CD4-positive, alpha-beta T cell (primary cell): Measurements from ENCODE around the gene INSRR. TPM values are rescaled to one million over a fixed set of nuclear protein-coding genes. Genes with fewer than 3 reads are reported as not detected.

Experiments
- ATAC-seq: fragments of 200-7000 bp; cut with Tn5 transposase; one replicate; pipeline ENCODE4 v1.10.0; 2022; ENCODE audit warnings: mild to moderate bottlenecking; ENCODE audit not compliant: poor library complexity
- CTCF ChIA-PET: fragments of 350-600 bp; sonication (Branson Sonifier 250); formaldehyde crosslinking; loops from one replicate; lab custom pipeline; 2021; ENCODE audit warnings: antibody characterized with exemption, inconsistent platforms; lab: Charles Lee
- POLR2A ChIA-PET: fragments of 350-600 bp; sonication (Branson Sonifier 250); formaldehyde crosslinking; loops from one replicate; lab custom pipeline; 2021; ENCODE audit warnings: antibody characterized with exemption, inconsistent platforms; lab: Charles Lee
- DNase-seq, 14 experiments: peaks; one replicate each; pipeline ENCODE4 v3.0.0-alpha.2; 2013 to 2020; ENCODE audit warnings: mixed read lengths in 2 of 14
- H3K27ac ChIP-seq, 2 donors: one replicate each; pipeline versions ENCODE4 v1.5.1 to v1.7.0; 2013; ENCODE audit warnings: low read length in 2 of 2, low read depth in 1 of 2, mild to moderate bottlenecking in 1 of 2
- H3K27me3 ChIP-seq, 2 experiments: 1 replicate in 1 of 2; 2 replicates in 1 of 2; pipeline versions ENCODE4 v1.6.1 to v1.7.0; 2013; ENCODE audit warnings: low read length in 2 of 2, control low read depth in 1 of 2, mild to moderate bottlenecking in 1 of 2, moderate library complexity in 1 of 2; ENCODE audit not compliant: insufficient read depth in 2 of 2, control insufficient read depth in 1 of 2
- H3K36me3 ChIP-seq: one replicate; pipeline ENCODE4 v1.6.1; 2013; ENCODE audit warnings: low read length, control low read depth; ENCODE audit not compliant: insufficient read depth
- H3K4me1 ChIP-seq: one replicate; pipeline ENCODE4 v1.6.1; 2013; ENCODE audit warnings: low read length, control low read depth; ENCODE audit not compliant: insufficient read depth
- H3K4me3 ChIP-seq: one replicate; pipeline ENCODE4 v1.5.1; 2013; ENCODE audit warnings: mild to moderate bottlenecking, low read length, moderate library complexity
- H3K9me3 ChIP-seq, 2 experiments: 1 replicate in 1 of 2; 2 replicates in 1 of 2; pipeline versions ENCODE4 v1.6.1 to v1.7.0; 2013; ENCODE audit warnings: low read length in 2 of 2, mild to moderate bottlenecking in 2 of 2, control low read depth in 1 of 2, moderate library complexity in 1 of 2; ENCODE audit not compliant: control insufficient read depth in 1 of 2, insufficient read depth in 1 of 2
- H3K27ac Mint-ChIP-seq: one replicate; pipeline ENCODE4 v1.8.0; 2020; ENCODE audit warnings: mixed read lengths
- H3K27me3 Mint-ChIP-seq: one replicate; pipeline ENCODE4 v1.8.0; 2021; ENCODE audit warnings: mixed read lengths
- H3K36me3 Mint-ChIP-seq: one replicate; pipeline ENCODE4 v1.8.0; 2021; ENCODE audit warnings: low read depth, mixed read lengths
- H3K4me1 Mint-ChIP-seq: one replicate; pipeline ENCODE4 v1.8.0; 2021; ENCODE audit warnings: low read depth, mixed read lengths
- H3K4me3 Mint-ChIP-seq: one replicate; pipeline ENCODE4 v1.8.0; 2020; ENCODE audit warnings: mild to moderate bottlenecking, mixed read lengths
- H3K9me3 Mint-ChIP-seq: one replicate; pipeline ENCODE4 v1.8.0; 2020; ENCODE audit warnings: mixed read lengths
- CTCF ChIP-seq: fragments of 200-600 bp; IDR thresholded peaks from one replicate; pipeline ENCODE4 v1.8.0; 2022; ENCODE audit warnings: antibody characterized with exemption, mild to moderate bottlenecking
- intact Hi-C, 2 experiments: fragments of 100-400 bp; cut with DNase I in 1 of 2; cut with micrococcal nuclease in 1 of 2; formaldehyde crosslinking; loops; one replicate each; pipeline versions ENCODE4 v1.15.1 to v1.9.0; 2023 to 2025; cut with DNase I, micrococcal nuclease
- total RNA-seq, 174 experiments: library from RNA in 2 of 174; stranded (reverse) in 2 of 174; gene quantifications; one replicate each; pipeline ENCODE4 v1.2.3 and lab custom pipeline; 2021 to 2026

INSRR gene
- total RNA-seq, 2 experiments from 2014 or later, result not detected

GRCh38 chr1:156862584-156862983 is 3.7 kb upstream of the INSRR start:
- Histone ChIP-seq H3K27me3 (peaks cover 58 to 65% of the 10 kb centered on the region in 2 experiments), H3K4me1 (peaks cover 39% of the 10 kb centered on the region), H3K27ac (no peak overlapping the region), H3K9me3 (peaks cover 0 to 7% of the 10 kb centered on the region in 2 experiments), H3K4me3 (no peak overlapping the region), H3K36me3 (no peaks in the 10 kb centered on the region)
- no peaks in the 10 kb centered on the region for H3K9me3 Mint-ChIP-seq
- no peaks in the 10 kb centered on the region for H3K36me3 Mint-ChIP-seq
- peaks cover 75% of the 10 kb centered on the region for H3K27me3 Mint-ChIP-seq
- TF ChIP-seq CTCF, result no peak
- H3K4me3 Mint-ChIP-seq, result no peak overlapping the region
- H3K27ac Mint-ChIP-seq, result no peak overlapping the region
- POLR2A ChIA-PET, result interaction anchor here (1.4 kb wide), 1 partner anchor 66 kb away, joined by 4 read pairs; no protein-coding TSS in a partner anchor
- intact Hi-C loops, result loop anchor here in 1 of 2 experiments (10.0 kb wide), 1 partner anchor 138 kb away; the partner anchor contains the start of genes ISG20L2 and METTL25B
- CTCF ChIA-PET, result interaction anchor here (0.7 to 3.5 kb wide), 2 partner anchors 28 to 63 kb away, joined by 4 to 87 read pairs; no protein-coding TSS in a partner anchor
- ATAC-seq (no peak), DNase-seq (no peak)
- peaks cover 34% of the 10 kb centered on the region for H3K4me1 Mint-ChIP-seq

- H3K9me3 Mint-ChIP-seq, result no peaks in the 10 kb centered on the region
- H3K4me3 ChIP-seq, result peak within 1 kb of the TSS; percentile 52
- H3K4me3 Mint-ChIP-seq, result peak within 1 kb of the TSS; percentile 81
- no peaks in the 10 kb centered on the region for H3K36me3 ChIP-seq
- H3K9me3 ChIP-seq, result peaks cover 0 to 7% of the 10 kb centered on the region in 2 experiments
- H3K4me1 Mint-ChIP-seq, result peaks cover 34% of the 10 kb centered on the region
- H3K27ac ChIP-seq, result no peak within 1 kb of the TSS
- CTCF ChIA-PET, result interaction anchor here (0.5 to 3.5 kb wide), 21 partner anchors 10 to 172 kb away, joined by 3 to 87 read pairs (median 6); partner anchors contain the start of genes ISG20L2, METTL25B and MRPL24
- peak; percentile 16 to 80 (median 47) for DNase-seq
- H3K36me3 Mint-ChIP-seq, result no peaks in the 10 kb centered on the region
- intact Hi-C loops, result loop anchor here (1.0 to 10.0 kb wide), 6 partner anchors 22 to 172 kb away; partner anchors contain the start of genes ISG20L2 (in 1 of the 2), METTL25B (in 1 of the 2) and SH2D2A (in 1 of the 2)
- peaks cover 29% of the 10 kb centered on the region for H3K4me1 ChIP-seq
- H3K27me3 ChIP-seq, result peaks cover 53 to 65% of the 10 kb centered on the region in 2 experiments
- H3K27ac Mint-ChIP-seq, result no peak within 1 kb of the TSS
- ATAC-seq, result peak; percentile 83
- POLR2A ChIA-PET, result interaction anchor here (0.5 to 2.9 kb wide), 10 partner anchors 12 to 147 kb away, joined by 3 to 20 read pairs (median 8); partner anchors contain the start of gene SH2D2A
- peaks cover 82% of the 10 kb centered on the region for H3K27me3 Mint-ChIP-seq
- no peak for TF ChIP-seq CTCF
Observed at GRCh38 chr1:156860628-156861423, 1.9 kb upstream of the INSRR start, which contains the start of gene NTRK1. TSS of gene NTRK1 (plus strand) at chr1:156860865. CDS start at chr1:156860935, 70 bp downstream.

- DNase-seq, result peak; percentile 24 to 77 (median 50)
- POLR2A ChIA-PET, result interaction anchor here (0.7 to 2.9 kb wide), 9 partner anchors 11 to 170 kb away, joined by 3 to 20 read pairs (median 8); partner anchors contain the start of gene SH2D2A
- peak overlapping the region; percentile 81 for H3K4me3 Mint-ChIP-seq
- H3K4me3 ChIP-seq, result peak overlapping the region; percentile 52
- no peak overlapping the region for H3K27ac ChIP-seq
- no peaks in the 10 kb centered on the region for H3K9me3 Mint-ChIP-seq
- CTCF ChIA-PET, result interaction anchor here (0.7 to 3.5 kb wide), 29 partner anchors 9 to 171 kb away, joined by 3 to 87 read pairs (median 7); partner anchors contain the start of genes ISG20L2, METTL25B, MRPL24 and PRCC
- H3K9me3 ChIP-seq, result peaks cover 0 to 7% of the 10 kb centered on the region in 2 experiments
- H3K36me3 ChIP-seq, result no peaks in the 10 kb centered on the region
- no peaks in the 10 kb centered on the region for H3K36me3 Mint-ChIP-seq
- H3K27me3 Mint-ChIP-seq, result peaks cover 75% of the 10 kb centered on the region
- H3K27me3 ChIP-seq, result peaks cover 53 to 62% of the 10 kb centered on the region in 2 experiments
- no peak overlapping the region for H3K27ac Mint-ChIP-seq
- peaks cover 29% of the 10 kb centered on the region for H3K4me1 ChIP-seq
- peak; percentile 54 for ATAC-seq
- H3K4me1 Mint-ChIP-seq, result peaks cover 30% of the 10 kb centered on the region
- intact Hi-C loops, result loop anchor here (1.0 to 10.0 kb wide), 6 partner anchors 21 to 171 kb away; partner anchors contain the start of genes ISG20L2 (in 1 of the 2), METTL25B (in 1 of the 2) and SH2D2A (in 1 of the 2)
- TF ChIP-seq CTCF, result peak; percentile 87
Observed at GRCh38 chr1:156860113-156860627, 1.3 kb upstream of the INSRR start.
